Activated naive CD8-positive, alpha-beta T cell treated with anti-CD3 and anti-CD28 coated beads, Interleukin-2, amount 50 U/mL, for 16 hours (primary cell): ENCODE measurements around the gene ZNF48.
"Not testable (repeated sequence)": the region's sequence is repeated elsewhere in the genome, so short reads cannot be mapped to it uniquely, and the experiment has no call there.

Source experiments
- DNase-seq: peaks from one replicate; pipeline ENCODE4 v3.0.0-alpha.2; 2020; ENCODE audit warnings: low read depth, low spot score

The ZNF48 gene

GRCh38 chr16:30378236-30379157 lies 16.7 kb upstream of the ZNF48 start:
- DNase-seq = peak; percentile 97

GRCh38 chr16:30379158-30379783 lies 15.9 kb upstream of the ZNF48 start:
- DNase-seq = no peak

GRCh38 chr16:30380072-30380802 lies 15.0 kb upstream of the ZNF48 start:
- DNase-seq = no peak

- DNase-seq = no peak
Measured at GRCh38 chr16:30380803-30381208, 14.4 kb upstream of the ZNF48 start.

- no peak for DNase-seq
Measured at GRCh38 chr16:30381291-30382041, 13.8 kb upstream of the ZNF48 start.

GRCh38 chr16:30382111-30382881 lies 12.9 kb upstream of the ZNF48 start, which contains the start of gene SEPTIN1:
TSS of gene SEPTIN1 (minus strand) at chr16:30382561. CDS start at chr16:30382542, 19 bp downstream.
- DNase-seq = peak; percentile 29

- DNase-seq = no peak
Measured at GRCh38 chr16:30383521-30383920, 11.7 kb upstream of the ZNF48 start.

GRCh38 chr16:30394592-30395154 lies 547 bp upstream of the ZNF48 start:
- DNase-seq = no peak

GRCh38 chr16:30395992-30396585 lies 869 bp downstream of the ZNF48 start:
- no peak for DNase-seq

GRCh38 chr16:30396627-30397026 lies 1.4 kb downstream of the ZNF48 start:
- DNase-seq = not testable (repeated sequence)

- no peak for DNase-seq
Measured at GRCh38 chr16:30397056-30397455, 1.8 kb downstream of the ZNF48 start.

GRCh38 chr16:30397776-30398660 lies 2.8 kb downstream of the ZNF48 start:
- no peak for DNase-seq

GRCh38 chr16:30398661-30399434 lies 3.6 kb downstream of the ZNF48 start:
- DNase-seq = no peak

GRCh38 chr16:30399435-30400186 lies 4.4 kb downstream of the ZNF48 start:
- DNase-seq = no peak

GRCh38 chr16:30401768-30402425 lies 6.7 kb downstream of the ZNF48 start:
- DNase-seq = no peak

GRCh38 chr16:30406795-30407101 lies 11.5 kb downstream of the ZNF48 start:
- DNase-seq = no peak
